ENCODE measurements around the gene MAP3K20. TPM values are rescaled to one million over a fixed set of nuclear protein-coding genes. Genes with fewer than 3 reads are reported as not detected.

The MAP3K20 gene
- total RNA-seq, 1 experiment from 2014 or later = 15.2 TPM

DNA sequence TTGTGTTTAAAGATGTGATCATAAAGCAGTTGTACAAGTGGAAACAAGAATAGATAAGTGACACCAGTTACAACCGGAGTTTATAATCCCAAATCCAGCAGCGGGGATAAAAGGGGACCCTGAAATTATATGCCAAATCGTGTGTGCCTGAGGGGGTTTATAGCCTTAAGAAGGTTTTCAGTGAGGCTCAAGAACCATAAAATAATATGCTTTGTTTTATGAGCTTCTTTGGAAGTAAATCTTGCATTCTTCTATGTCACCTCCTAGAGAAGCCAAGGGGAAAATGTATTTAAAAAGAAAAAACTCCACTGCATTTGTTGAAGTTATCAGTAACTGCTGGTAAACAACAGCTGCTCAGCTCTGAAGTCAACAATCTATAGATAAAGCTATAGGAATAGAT lies 25.8 kb upstream of the MAP3K20 start:
- Mint-ChIP-seq H3K27ac (no peak overlapping the region), H3K4me1 (no peaks in the 10 kb centered on the region; the same call in 1 of the 2 replicates), H3K9me3 (no peaks in the 10 kb centered on the region), H3K27me3 (ENCODE audit: low read depth) (no peaks in the 10 kb centered on the region), H3K4me3 (no peak overlapping the region), H3K36me3 (no peaks in the 10 kb centered on the region)
- no peak for TF ChIP-seq SMAD4 (CRISPR knock-in tag; IDR thresholded peaks at IDR 0.05)
- TF ChIP-seq HMGA2 (CRISPR knock-in tag; IDR thresholded peaks at IDR 0.05) = no peak
- no peak for TF ChIP-seq NFE2L1 (CRISPR knock-in tag; IDR thresholded peaks at IDR 0.05)
- TF ChIP-seq, protein P1, sequence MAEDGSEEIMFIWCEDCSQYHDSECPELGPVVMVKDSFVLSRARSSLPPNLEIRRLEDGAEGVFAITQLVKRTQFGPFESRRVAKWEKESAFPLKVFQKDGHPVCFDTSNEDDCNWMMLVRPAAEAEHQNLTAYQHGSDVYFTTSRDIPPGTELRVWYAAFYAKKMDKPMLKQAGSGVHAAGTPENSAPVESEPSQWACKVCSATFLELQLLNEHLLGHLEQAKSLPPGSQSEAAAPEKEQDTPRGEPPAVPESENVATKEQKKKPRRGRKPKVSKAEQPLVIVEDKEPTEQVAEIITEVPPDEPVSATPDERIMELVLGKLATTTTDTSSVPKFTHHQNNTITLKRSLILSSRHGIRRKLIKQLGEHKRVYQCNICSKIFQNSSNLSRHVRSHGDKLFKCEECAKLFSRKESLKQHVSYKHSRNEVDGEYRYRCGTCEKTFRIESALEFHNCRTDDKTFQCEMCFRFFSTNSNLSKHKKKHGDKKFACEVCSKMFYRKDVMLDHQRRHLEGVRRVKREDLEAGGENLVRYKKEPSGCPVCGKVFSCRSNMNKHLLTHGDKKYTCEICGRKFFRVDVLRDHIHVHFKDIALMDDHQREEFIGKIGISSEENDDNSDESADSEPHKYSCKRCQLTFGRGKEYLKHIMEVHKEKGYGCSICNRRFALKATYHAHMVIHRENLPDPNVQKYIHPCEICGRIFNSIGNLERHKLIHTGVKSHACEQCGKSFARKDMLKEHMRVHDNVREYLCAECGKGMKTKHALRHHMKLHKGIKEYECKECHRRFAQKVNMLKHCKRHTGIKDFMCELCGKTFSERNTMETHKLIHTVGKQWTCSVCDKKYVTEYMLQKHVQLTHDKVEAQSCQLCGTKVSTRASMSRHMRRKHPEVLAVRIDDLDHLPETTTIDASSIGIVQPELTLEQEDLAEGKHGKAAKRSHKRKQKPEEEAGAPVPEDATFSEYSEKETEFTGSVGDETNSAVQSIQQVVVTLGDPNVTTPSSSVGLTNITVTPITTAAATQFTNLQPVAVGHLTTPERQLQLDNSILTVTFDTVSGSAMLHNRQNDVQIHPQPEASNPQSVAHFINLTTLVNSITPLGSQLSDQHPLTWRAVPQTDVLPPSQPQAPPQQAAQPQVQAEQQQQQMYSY (CRISPR knock-in tag; IDR thresholded peaks at IDR 0.05) = no peak
- TF ChIP-seq SP1 (CRISPR knock-in tag; conservative IDR thresholded peaks at IDR 0.05) = no peak
- TF ChIP-seq, protein P2, sequence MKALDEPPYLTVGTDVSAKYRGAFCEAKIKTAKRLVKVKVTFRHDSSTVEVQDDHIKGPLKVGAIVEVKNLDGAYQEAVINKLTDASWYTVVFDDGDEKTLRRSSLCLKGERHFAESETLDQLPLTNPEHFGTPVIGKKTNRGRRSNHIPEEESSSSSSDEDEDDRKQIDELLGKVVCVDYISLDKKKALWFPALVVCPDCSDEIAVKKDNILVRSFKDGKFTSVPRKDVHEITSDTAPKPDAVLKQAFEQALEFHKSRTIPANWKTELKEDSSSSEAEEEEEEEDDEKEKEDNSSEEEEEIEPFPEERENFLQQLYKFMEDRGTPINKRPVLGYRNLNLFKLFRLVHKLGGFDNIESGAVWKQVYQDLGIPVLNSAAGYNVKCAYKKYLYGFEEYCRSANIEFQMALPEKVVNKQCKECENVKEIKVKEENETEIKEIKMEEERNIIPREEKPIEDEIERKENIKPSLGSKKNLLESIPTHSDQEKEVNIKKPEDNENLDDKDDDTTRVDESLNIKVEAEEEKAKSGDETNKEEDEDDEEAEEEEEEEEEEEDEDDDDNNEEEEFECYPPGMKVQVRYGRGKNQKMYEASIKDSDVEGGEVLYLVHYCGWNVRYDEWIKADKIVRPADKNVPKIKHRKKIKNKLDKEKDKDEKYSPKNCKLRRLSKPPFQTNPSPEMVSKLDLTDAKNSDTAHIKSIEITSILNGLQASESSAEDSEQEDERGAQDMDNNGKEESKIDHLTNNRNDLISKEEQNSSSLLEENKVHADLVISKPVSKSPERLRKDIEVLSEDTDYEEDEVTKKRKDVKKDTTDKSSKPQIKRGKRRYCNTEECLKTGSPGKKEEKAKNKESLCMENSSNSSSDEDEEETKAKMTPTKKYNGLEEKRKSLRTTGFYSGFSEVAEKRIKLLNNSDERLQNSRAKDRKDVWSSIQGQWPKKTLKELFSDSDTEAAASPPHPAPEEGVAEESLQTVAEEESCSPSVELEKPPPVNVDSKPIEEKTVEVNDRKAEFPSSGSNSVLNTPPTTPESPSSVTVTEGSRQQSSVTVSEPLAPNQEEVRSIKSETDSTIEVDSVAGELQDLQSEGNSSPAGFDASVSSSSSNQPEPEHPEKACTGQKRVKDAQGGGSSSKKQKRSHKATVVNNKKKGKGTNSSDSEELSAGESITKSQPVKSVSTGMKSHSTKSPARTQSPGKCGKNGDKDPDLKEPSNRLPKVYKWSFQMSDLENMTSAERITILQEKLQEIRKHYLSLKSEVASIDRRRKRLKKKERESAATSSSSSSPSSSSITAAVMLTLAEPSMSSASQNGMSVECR (CRISPR knock-in tag; IDR thresholded peaks at IDR 0.05; ENCODE audit: borderline replicate concordance) = no peak
- TF ChIP-seq, protein P3, sequence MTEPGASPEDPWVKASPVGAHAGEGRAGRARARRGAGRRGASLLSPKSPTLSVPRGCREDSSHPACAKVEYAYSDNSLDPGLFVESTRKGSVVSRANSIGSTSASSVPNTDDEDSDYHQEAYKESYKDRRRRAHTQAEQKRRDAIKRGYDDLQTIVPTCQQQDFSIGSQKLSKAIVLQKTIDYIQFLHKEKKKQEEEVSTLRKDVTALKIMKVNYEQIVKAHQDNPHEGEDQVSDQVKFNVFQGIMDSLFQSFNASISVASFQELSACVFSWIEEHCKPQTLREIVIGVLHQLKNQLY (CRISPR knock-in tag; IDR thresholded peaks at IDR 0.05) = no peak
- TF ChIP-seq, protein P4, sequence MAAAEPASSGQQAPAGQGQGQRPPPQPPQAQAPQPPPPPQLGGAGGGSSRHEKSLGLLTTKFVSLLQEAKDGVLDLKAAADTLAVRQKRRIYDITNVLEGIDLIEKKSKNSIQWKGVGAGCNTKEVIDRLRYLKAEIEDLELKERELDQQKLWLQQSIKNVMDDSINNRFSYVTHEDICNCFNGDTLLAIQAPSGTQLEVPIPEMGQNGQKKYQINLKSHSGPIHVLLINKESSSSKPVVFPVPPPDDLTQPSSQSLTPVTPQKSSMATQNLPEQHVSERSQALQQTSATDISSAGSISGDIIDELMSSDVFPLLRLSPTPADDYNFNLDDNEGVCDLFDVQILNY (CRISPR knock-in tag; IDR thresholded peaks at IDR 0.05) = no peak
- TF ChIP-seq IRF2 (CRISPR knock-in tag; IDR thresholded peaks at IDR 0.05; ENCODE audit: borderline replicate concordance, low read depth) = no peak
- TF ChIP-seq, protein P5, sequence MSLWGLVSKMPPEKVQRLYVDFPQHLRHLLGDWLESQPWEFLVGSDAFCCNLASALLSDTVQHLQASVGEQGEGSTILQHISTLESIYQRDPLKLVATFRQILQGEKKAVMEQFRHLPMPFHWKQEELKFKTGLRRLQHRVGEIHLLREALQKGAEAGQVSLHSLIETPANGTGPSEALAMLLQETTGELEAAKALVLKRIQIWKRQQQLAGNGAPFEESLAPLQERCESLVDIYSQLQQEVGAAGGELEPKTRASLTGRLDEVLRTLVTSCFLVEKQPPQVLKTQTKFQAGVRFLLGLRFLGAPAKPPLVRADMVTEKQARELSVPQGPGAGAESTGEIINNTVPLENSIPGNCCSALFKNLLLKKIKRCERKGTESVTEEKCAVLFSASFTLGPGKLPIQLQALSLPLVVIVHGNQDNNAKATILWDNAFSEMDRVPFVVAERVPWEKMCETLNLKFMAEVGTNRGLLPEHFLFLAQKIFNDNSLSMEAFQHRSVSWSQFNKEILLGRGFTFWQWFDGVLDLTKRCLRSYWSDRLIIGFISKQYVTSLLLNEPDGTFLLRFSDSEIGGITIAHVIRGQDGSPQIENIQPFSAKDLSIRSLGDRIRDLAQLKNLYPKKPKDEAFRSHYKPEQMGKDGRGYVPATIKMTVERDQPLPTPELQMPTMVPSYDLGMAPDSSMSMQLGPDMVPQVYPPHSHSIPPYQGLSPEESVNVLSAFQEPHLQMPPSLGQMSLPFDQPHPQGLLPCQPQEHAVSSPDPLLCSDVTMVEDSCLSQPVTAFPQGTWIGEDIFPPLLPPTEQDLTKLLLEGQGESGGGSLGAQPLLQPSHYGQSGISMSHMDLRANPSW (CRISPR knock-in tag; conservative IDR thresholded peaks at IDR 0.05; ENCODE audit: low read depth) = no peak
- no peak for TF ChIP-seq ZNF671 (CRISPR knock-in tag; IDR thresholded peaks at IDR 0.05)
- no peak for TF ChIP-seq JUN (CRISPR knock-in tag; IDR thresholded peaks at IDR 0.05)
- no peak for TF ChIP-seq MXD4 (CRISPR knock-in tag; IDR thresholded peaks at IDR 0.05; ENCODE audit: borderline replicate concordance)
- TF ChIP-seq, protein P6, sequence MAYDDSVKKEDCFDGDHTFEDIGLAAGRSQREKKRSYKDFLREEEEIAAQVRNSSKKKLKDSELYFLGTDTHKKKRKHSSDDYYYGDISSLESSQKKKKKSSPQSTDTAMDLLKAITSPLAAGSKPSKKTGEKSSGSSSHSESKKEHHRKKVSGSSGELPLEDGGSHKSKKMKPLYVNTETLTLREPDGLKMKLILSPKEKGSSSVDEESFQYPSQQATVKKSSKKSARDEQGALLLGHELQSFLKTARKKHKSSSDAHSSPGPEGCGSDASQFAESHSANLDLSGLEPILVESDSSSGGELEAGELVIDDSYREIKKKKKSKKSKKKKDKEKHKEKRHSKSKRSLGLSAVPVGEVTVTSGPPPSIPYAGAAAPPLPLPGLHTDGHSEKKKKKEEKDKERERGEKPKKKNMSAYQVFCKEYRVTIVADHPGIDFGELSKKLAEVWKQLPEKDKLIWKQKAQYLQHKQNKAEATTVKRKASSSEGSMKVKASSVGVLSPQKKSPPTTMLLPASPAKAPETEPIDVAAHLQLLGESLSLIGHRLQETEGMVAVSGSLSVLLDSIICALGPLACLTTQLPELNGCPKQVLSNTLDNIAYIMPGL (CRISPR knock-in tag; IDR thresholded peaks at IDR 0.05) = no peak
- TF ChIP-seq GTF2I (CRISPR knock-in tag; conservative IDR thresholded peaks at IDR 0.05) = no peak
- no peak for TF ChIP-seq ZNF423 (CRISPR knock-in tag; IDR thresholded peaks at IDR 0.05)
- no peak for DNase-seq (ENCODE audit: low spot score)
- no peak for ATAC-seq
- POLR2A ChIA-PET = no interaction called here
- CTCF ChIA-PET = no interaction called here

Data from WTC11 (cell line).